ENCODE data around the gene SIN3A.
A peak's percentile ranks its signal among the peaks of the same experiment; 100 is the strongest.
"Not testable (repeated sequence)": the region's sequence is repeated elsewhere in the genome, so short reads cannot be mapped to it uniquely, and the experiment has no call there.

SIN3A gene

GRCh38 chr15:75451674-75452363 is at the start of gene SIN3A:
TSS of gene SIN3A (minus strand) at chr15:75451690. CDS start at chr15:75430375, 21,315 bp downstream.
- DNase-seq, result peak; percentile 100

- DNase-seq, result no peak
Measured at GRCh38 chr15:75493732-75494131, 42.2 kb upstream of the SIN3A start.

- DNase-seq, result no peak
Measured at GRCh38 chr15:75483961-75484360, 32.5 kb upstream of the SIN3A start.

GRCh38 chr15:75483556-75483955 is 32.1 kb upstream of the SIN3A start:
- not testable (repeated sequence) for DNase-seq

GRCh38 chr15:75483106-75483505 is 31.6 kb upstream of the SIN3A start:
- no peak for DNase-seq

GRCh38 chr15:75480463-75480862 is 29.0 kb upstream of the SIN3A start:
- not testable (repeated sequence) for DNase-seq

- DNase-seq, result no peak
Measured at GRCh38 chr15:75479670-75480069, 28.2 kb upstream of the SIN3A start.

GRCh38 chr15:75477094-75477493 is 25.6 kb upstream of the SIN3A start:
- DNase-seq, result not testable (repeated sequence)

GRCh38 chr15:75468913-75469598 is 17.6 kb upstream of the SIN3A start:
- no peak for DNase-seq

- DNase-seq, result no peak
Measured at GRCh38 chr15:75460646-75461045, 9.2 kb upstream of the SIN3A start.

- no peak for DNase-seq
Measured at GRCh38 chr15:75459581-75459980, 8.1 kb upstream of the SIN3A start.

- DNase-seq, result no peak
Measured at GRCh38 chr15:75456710-75457109, 5.2 kb upstream of the SIN3A start.

- DNase-seq, result peak; percentile 67
Measured at GRCh38 chr15:75455982-75456531, 4.6 kb upstream of the SIN3A start.

GRCh38 chr15:75455424-75455981 is 4.0 kb upstream of the SIN3A start:
- peak; percentile 89 for DNase-seq

GRCh38 chr15:75454471-75455378 is 3.2 kb upstream of the SIN3A start:
- DNase-seq, result peak; percentile 87

- peak; percentile 99 for DNase-seq
Measured at GRCh38 chr15:75453703-75454470, 2.4 kb upstream of the SIN3A start.

- peak; percentile 51 for DNase-seq
Measured at GRCh38 chr15:75452865-75453702, 1.6 kb upstream of the SIN3A start.

GRCh38 chr15:75452364-75452864 is 924 bp upstream of the SIN3A start:
- DNase-seq, result peak; percentile 86

- no peak for DNase-seq
Measured at GRCh38 chr15:75451202-75451673, 252 bp downstream of the SIN3A start.
